IMR-90 (cell line): Measurements from ENCODE around the gene PANK2. TPM values are rescaled to one million over a fixed set of nuclear protein-coding genes. Genes with fewer than 3 reads are reported as not detected.
A peak's percentile ranks its signal among the peaks of the same experiment; 100 is the strongest.

ENCODE experiments used
- ATAC-seq: fragments of 200-7000 bp; cut with Tn5 transposase; 2 replicates; pipeline ENCODE4 v1.9.1; 2020; ENCODE audit warnings: low read depth, mild to moderate bottlenecking, moderate library complexity
- BruUV-seq: library from RNA; stranded (reverse); fragments of 400-500 nt; replicated peaks from 2 replicates; lab custom pipeline; 2021; lab: Mats Ljungman, UMichigan
- CTCF ChIA-PET: fragments of 300-600 bp; formaldehyde crosslinking; extraction: SDS; loops from one replicate; lab custom pipeline; 2021; ENCODE audit warnings: antibody characterized with exemption; lab: Yijun Ruan, JAX
- POLR2A ChIA-PET: fragments of 300-600 bp; sonication (Branson Sonifier 250); formaldehyde crosslinking; loops from one replicate; lab custom pipeline; 2022; ENCODE audit warnings: antibody characterized with exemption; ENCODE audit not compliant: unreplicated experiment; lab: Charles Lee
- DNase-seq: peaks from one replicate; pipeline ENCODE4 v3.0.0; 2013
- H2AFZ ChIP-seq: replicated peaks from 2 replicates; pipeline ENCODE3; 2013; ENCODE audit warnings: low read length, mild to moderate bottlenecking; ENCODE audit not compliant: poor library complexity
- H2AK5ac ChIP-seq: 2 replicates; pipeline ENCODE4 v1.6.1; 2013; ENCODE audit warnings: low read depth, low read length, inconsistent platforms
- H2AK9ac ChIP-seq: replicated peaks from 2 replicates; pipeline ENCODE3; 2013; ENCODE audit warnings: mild to moderate bottlenecking, low read depth, low read length, moderate library complexity; ENCODE audit not compliant: poor library complexity
- H2BK120ac ChIP-seq: 2 replicates; pipeline ENCODE4 v1.6.1; 2013; ENCODE audit warnings: low read depth, low read length, inconsistent platforms
- H2BK15ac ChIP-seq: 3 replicates; pipeline ENCODE4 v1.6.1; 2013; ENCODE audit warnings: low read depth, low read length, inconsistent platforms
- H2BK20ac ChIP-seq: 2 replicates; pipeline ENCODE4 v1.6.1; 2013; ENCODE audit warnings: low read depth, mild to moderate bottlenecking, inconsistent platforms, low read length, moderate library complexity
- H2BK5ac ChIP-seq: 2 replicates; pipeline ENCODE4 v1.6.1; 2013; ENCODE audit warnings: mild to moderate bottlenecking, low read depth, low read length, inconsistent platforms; ENCODE audit not compliant: poor library complexity, severe bottlenecking
- H3K14ac ChIP-seq: replicated peaks from 2 replicates; pipeline ENCODE4 v1.6.1; 2013; ENCODE audit warnings: low read depth, low read length, inconsistent platforms
- H3K18ac ChIP-seq: 2 replicates; pipeline ENCODE4 v1.6.1; 2013; ENCODE audit warnings: low read depth, low read length, control low read depth
- H3K23ac ChIP-seq: 2 replicates; pipeline ENCODE4 v1.6.1; 2013; ENCODE audit warnings: low read depth, low read length, inconsistent platforms
- H3K27ac ChIP-seq: 2 replicates; pipeline ENCODE4 v1.5.1; 2013; ENCODE audit warnings: mild to moderate bottlenecking, control low read depth, low read length; ENCODE audit not compliant: insufficient read depth
- H3K27me3 ChIP-seq: 2 replicates; pipeline ENCODE4 v1.6.1; 2013; ENCODE audit warnings: low read length; ENCODE audit not compliant: control insufficient read depth, insufficient read depth
- H3K36me3 ChIP-seq: 2 replicates; pipeline ENCODE4 v1.6.1; 2013; ENCODE audit warnings: low read length, mixed read lengths; ENCODE audit not compliant: control insufficient read depth, insufficient read depth
- H3K4ac ChIP-seq: 2 replicates; pipeline ENCODE4 v1.6.1; 2013; ENCODE audit warnings: low read depth, low read length, inconsistent platforms
- H3K4me1 ChIP-seq: 2 replicates; pipeline ENCODE4 v1.6.1; 2013; ENCODE audit warnings: low read length, mixed read lengths; ENCODE audit not compliant: control insufficient read depth, insufficient read depth
- H3K4me2 ChIP-seq: 2 replicates; pipeline ENCODE4 v1.6.1; 2013; ENCODE audit warnings: low read depth, mild to moderate bottlenecking, control low read depth, low read length, moderate library complexity
- H3K4me3 ChIP-seq: 2 replicates; pipeline ENCODE4 v1.5.1; 2013; ENCODE audit warnings: low read depth, mild to moderate bottlenecking, control low read depth, low read length, moderate library complexity; ENCODE audit not compliant: insufficient read depth
- H3K56ac ChIP-seq: 2 replicates; pipeline ENCODE4 v1.6.1; 2013; ENCODE audit warnings: low read length, inconsistent platforms; ENCODE audit not compliant: insufficient read depth; ENCODE audit errors: extremely low read depth
- H3K79me1 ChIP-seq, 2 experiments: 2 replicates each; pipeline ENCODE4 v1.6.1; 2013; ENCODE audit warnings: low read length in 2 of 2, inconsistent platforms in 1 of 2, low read depth in 1 of 2
- H3K9ac ChIP-seq: 2 replicates; pipeline ENCODE4 v1.6.1; 2013; ENCODE audit warnings: low read depth, low read length, control low read depth
- H3K9me1 ChIP-seq: 2 replicates; pipeline ENCODE4 v1.6.1; 2013; ENCODE audit warnings: low read length, inconsistent platforms; ENCODE audit not compliant: insufficient read depth
- H3K9me3 ChIP-seq: 2 replicates; pipeline ENCODE4 v1.6.1; 2013; ENCODE audit warnings: low read length; ENCODE audit not compliant: control insufficient read depth, insufficient read depth
- H4K20me1 ChIP-seq: 2 replicates; pipeline ENCODE4 v1.6.1; 2013; ENCODE audit warnings: low read length, inconsistent platforms; ENCODE audit not compliant: insufficient read depth
- H4K5ac ChIP-seq: 2 replicates; pipeline ENCODE4 v1.6.1; 2013; ENCODE audit warnings: mild to moderate bottlenecking, low read depth, low read length, control low read depth
- H4K8ac ChIP-seq, 2 experiments: 2 replicates each; pipeline ENCODE4 v1.6.1; 2013; ENCODE audit warnings: low read depth in 2 of 2, low read length in 2 of 2, control low read depth in 1 of 2, inconsistent platforms in 1 of 2
- H4K91ac ChIP-seq: 2 replicates; pipeline ENCODE4 v1.6.1; 2013; ENCODE audit warnings: low read depth, low read length, inconsistent platforms; ENCODE audit not compliant: insufficient read depth
- BHLHE40 ChIP-seq: fragments of 150-350 bp; IDR thresholded peaks from 2 replicates; pipeline ENCODE4 v1.6.1; 2016; ENCODE audit warnings: mild to moderate bottlenecking, low read depth, low read length
- MAZ ChIP-seq: IDR thresholded peaks from 2 replicates; pipeline ENCODE4 v1.6.1; 2012; ENCODE audit warnings: low read depth, mild to moderate bottlenecking, low read length, improper control_type of control experiment, moderate library complexity, borderline replicate concordance
- MXI1 ChIP-seq: IDR thresholded peaks from 2 replicates; pipeline ENCODE4 v1.6.1; 2012; ENCODE audit warnings: low read depth, mild to moderate bottlenecking, low read length, moderate library complexity, borderline replicate concordance
- SMC3 ChIP-seq: fragments of 150-350 bp; IDR thresholded peaks from 2 replicates; pipeline ENCODE4 v1.6.1; 2016; ENCODE audit warnings: low read depth, mild to moderate bottlenecking, antibody characterized with exemption, low read length, moderate library complexity
- WGBS, 2 experiments: methylation state at CpG; one replicate each; pipeline versions ENCODE4 v1.1.5 to v1.1.7; 2013; ENCODE audit warnings: missing lambda C conversion rate in 2 of 2; ENCODE audit not compliant: insufficient read length in 1 of 2; ENCODE audit errors: extremely low coverage in 2 of 2; 5-methylcytosine and 5-hydroxymethylcytosine counted together
- dilution Hi-C: fragments of 300-500 bp; cut with HindIII; formaldehyde crosslinking; loops from one replicate; pipeline ENCODE4 v1.14.3; 2018; ENCODE audit warnings: low sequenced_read_pairs; ENCODE audit not compliant: unreplicated experiment
- in situ Hi-C: fragments of 300-500 bp; cut with MboI; formaldehyde crosslinking; loops from 3 replicates; pipeline ENCODE4 v1.14.3; 2019; ENCODE audit warnings: low sequenced_read_pairs, inconsistent platforms, mixed read lengths
- intact Hi-C: fragments of 100-400 bp; cut with micrococcal nuclease; formaldehyde crosslinking; loops from 2 replicates; pipeline ENCODE4 v1.10.0; 2022
- polyA plus RNA-seq, 3 experiments: library from polyadenylated mRNA; depleted of rRNA; stranded (reverse); fragments of >200 nt; gene quantifications; 2 replicates each; pipeline ENCODE4 v1.2.3, GENCODE V29; 2012; ENCODE audit warnings: low replicate concordance in 1 of 3
- total RNA-seq: library from RNA; depleted of rRNA; stranded (reverse); fragments of >200 nt; gene quantifications from 2 replicates; pipeline ENCODE4 v1.2.3, GENCODE V29; 2012

Gene PANK2
- total and polyA plus RNA-seq, 2 of the 4 experiments (the other 2 are of a cell fraction) = 17.7 to 28.1 TPM

- BruUV-seq = no TSS peak
- no peak overlapping the region for H2BK120ac ChIP-seq
- H2BK15ac ChIP-seq = no peak overlapping the region
- H4K8ac ChIP-seq = 0 out of 4 replicates have a peak overlapping the region, but pooled peaks of 1 of the 2 experiments have one; percentile 9
- H3K79me1 ChIP-seq = peaks cover 16 to 70% of the 10 kb centered on the region in 2 experiments
- H3K9me3 ChIP-seq = no peaks in the 10 kb centered on the region
- H2AFZ ChIP-seq = no peak overlapping the region
- H3K27ac ChIP-seq = no peak overlapping the region
- TF ChIP-seq SMC3 = no peak
- no peak for TF ChIP-seq MAZ
- TF ChIP-seq BHLHE40 = peak; percentile 75
- TF ChIP-seq MXI1 = no peak
- H3K23ac ChIP-seq = peak overlapping the region; percentile 44; the same call in 1 of the 2 replicates
- H3K9ac ChIP-seq = no peak overlapping the region
- H3K4me2 ChIP-seq = no peak overlapping the region
- POLR2A ChIA-PET = no interaction called here
- H4K5ac ChIP-seq = no peak overlapping the region
- peaks cover 49% of the 10 kb centered on the region for H3K36me3 ChIP-seq
- ATAC-seq (no peak), DNase-seq (peak; percentile 43)
- H2BK5ac ChIP-seq = no peak overlapping the region
- H3K56ac ChIP-seq = no peak overlapping the region
- intact Hi-C loops = loop anchor here (5.0 kb wide), 2 partner anchors 78 to 153 kb away; no protein-coding TSS in a partner anchor
- H3K4ac ChIP-seq = no peak overlapping the region
- H3K4me1 ChIP-seq = peaks cover 12% of the 10 kb centered on the region
- no peak overlapping the region for H3K4me3 ChIP-seq
- H3K18ac ChIP-seq = no peak overlapping the region
- in situ Hi-C loops = no loop called here
- dilution Hi-C loops = no loop called here
- CTCF ChIA-PET = no interaction called here
- H2AK9ac ChIP-seq = no peak overlapping the region
- no CpG with 5 or more reads among the region's 5 CpGs for WGBS, 2 experiments
- H4K20me1 ChIP-seq = 0 out of 2 replicates have a peak, but pooled peaks cover 7% of the 10 kb centered on the region
- no peak overlapping the region for H4K91ac ChIP-seq
- no peak overlapping the region for H3K14ac ChIP-seq
- no peaks in the 10 kb centered on the region for H3K27me3 ChIP-seq
- H2AK5ac ChIP-seq = no peak overlapping the region
- peaks cover 42% of the 10 kb centered on the region for H3K9me1 ChIP-seq
- H2BK20ac ChIP-seq = no peak overlapping the region
These were observed 45.4 kb downstream of the PANK2 start for GRCh38 chr20:3934624-3935023.
